HepG2 (cell line): ENCODE results near the gene APC2. TPM values are rescaled to one million over a fixed set of nuclear protein-coding genes. Genes with fewer than 3 reads are reported as not detected.

ENCODE experiments used
- EED ChIP-seq: sonication (generic); formaldehyde crosslinking; IDR thresholded peaks from 2 replicates; pipeline ENCODE4 v1.5.0; 2020; ENCODE audit warnings: mild to moderate bottlenecking, missing genetic modification reagents
- GATAD1 ChIP-seq: IDR thresholded peaks from 2 replicates; pipeline ENCODE4 v1.6.1; 2016; ENCODE audit warnings: missing genetic modification reagents, missing compliant biosample characterization
- IRX3 ChIP-seq: sonication (generic); formaldehyde crosslinking; IDR thresholded peaks from 2 replicates; pipeline ENCODE4 v1.8.1; 2023; ENCODE audit warnings: mild to moderate bottlenecking, low read depth, missing genetic modification reagents, borderline replicate concordance
- KLF11 ChIP-seq: IDR thresholded peaks from 2 replicates; pipeline ENCODE4 v1.6.1; 2016; ENCODE audit warnings: missing compliant biosample characterization
- PPARG ChIP-seq: conservative IDR thresholded peaks from 2 replicates; pipeline ENCODE4 v1.6.1; 2016; ENCODE audit warnings: missing biosample characterization, missing genetic modification reagents
- SAP130 ChIP-seq: IDR thresholded peaks from 2 replicates; pipeline ENCODE4 v1.6.1; 2016; ENCODE audit warnings: low read depth
- SETDB1 ChIP-seq: sonication (generic); formaldehyde crosslinking; IDR thresholded peaks from 2 replicates; pipeline ENCODE4 v1.5.1; 2020; ENCODE audit warnings: missing genetic modification reagents, mild to moderate bottlenecking, borderline replicate concordance
- TARDBP ChIP-seq: sonication (generic); formaldehyde crosslinking; IDR thresholded peaks from 2 replicates; pipeline ENCODE4 v1.8.0; 2022; ENCODE audit warnings: mild to moderate bottlenecking, missing genetic modification reagents
- TBL1XR1 ChIP-seq: fragments of 150-350 bp; IDR thresholded peaks from 2 replicates; pipeline ENCODE4 v1.6.1; 2014; ENCODE audit warnings: borderline replicate concordance, low read length; ENCODE audit not compliant: partially characterized antibody
- ZBTB8A ChIP-seq: sonication (generic); formaldehyde crosslinking; IDR thresholded peaks from 2 replicates; pipeline ENCODE4 v1.4.0; 2020; ENCODE audit warnings: mild to moderate bottlenecking, low read depth, missing genetic modification reagents, borderline replicate concordance
- ZNF124 ChIP-seq: sonication (generic); formaldehyde crosslinking; IDR thresholded peaks from 2 replicates; pipeline ENCODE4 v1.4.0; 2020; ENCODE audit warnings: missing genetic modification reagents
- ZNF326 ChIP-seq: sonication (generic); formaldehyde crosslinking; IDR thresholded peaks from 2 replicates; pipeline ENCODE4 v1.4.0; 2020; ENCODE audit warnings: missing genetic modification reagents, borderline replicate concordance
- ZNF558 ChIP-seq: sonication (generic); formaldehyde crosslinking; IDR thresholded peaks from 2 replicates; pipeline ENCODE4 v1.9.0; 2022; ENCODE audit warnings: mild to moderate bottlenecking, missing genetic modification reagents, borderline replicate concordance
- ZNF749 ChIP-seq: sonication (generic); formaldehyde crosslinking; IDR thresholded peaks from 2 replicates; pipeline ENCODE4 v1.8.0; 2022; ENCODE audit warnings: mild to moderate bottlenecking, missing genetic modification reagents, moderate library complexity, borderline replicate concordance
- ZNF766 ChIP-seq: sonication (generic); formaldehyde crosslinking; IDR thresholded peaks from 2 replicates; pipeline ENCODE4 v1.5.0; 2020; ENCODE audit warnings: missing genetic modification reagents, borderline replicate concordance
- ZNF790 ChIP-seq: sonication (generic); formaldehyde crosslinking; IDR thresholded peaks from 2 replicates; pipeline ENCODE4 v1.8.0; 2022; ENCODE audit warnings: missing genetic modification reagents, mild to moderate bottlenecking, borderline replicate concordance
- polyA plus RNA-seq, 8 experiments: library from polyadenylated mRNA; depleted of rRNA in 3 of 8; stranded (reverse) in 7 of 8; unstranded in 1 of 8; fragments of >200 nt; fragmentation: Illumina TruSeq in 4 of 8; extraction: Trizol in 4 of 8; gene quantifications; 2 replicates each; pipeline versions ENCODE4 v1.2.1 to v1.2.3, GENCODE V29; 2011 to 2016; ENCODE audit warnings: low read depth in 4 of 8, missing spikeins in 1 of 8, mixed read lengths in 1 of 8; ENCODE audit not compliant: insufficient read depth in 1 of 8
- total RNA-seq, 5 experiments: library from RNA; depleted of rRNA; stranded (reverse); fragments of >200 nt; fragmentation: Illumina TruSeq; extraction: Trizol; gene quantifications; 2 replicates each; pipeline ENCODE4 v1.2.3, GENCODE V29; 2016; ENCODE audit warnings: low read depth in 1 of 5
- TF ChIP-seq, protein P1 (sequence below), 2 experiments: IDR thresholded peaks; 2 replicates each; pipeline ENCODE4 v1.6.1; 2011 to 2012; ENCODE audit warnings: low read length in 2 of 2, borderline replicate concordance in 1 of 2, low read depth in 1 of 2, mild to moderate bottlenecking in 1 of 2, moderate library complexity in 1 of 2
- TF ChIP-seq, protein P2 (sequence below): sonication (generic); formaldehyde crosslinking; IDR thresholded peaks from 2 replicates; pipeline ENCODE4 v1.8.1; 2023; ENCODE audit warnings: mild to moderate bottlenecking, missing genetic modification reagents
- TF ChIP-seq, protein P3 (sequence below): sonication (generic); formaldehyde crosslinking; conservative IDR thresholded peaks from 2 replicates; pipeline ENCODE4 v1.4.0; 2020; ENCODE audit warnings: missing genetic modification reagents
- TF ChIP-seq, protein P4 (sequence below): sonication (generic); formaldehyde crosslinking; IDR thresholded peaks from 2 replicates; pipeline ENCODE4 v1.4.0; 2020; ENCODE audit warnings: missing genetic modification reagents

APC2 gene
- total and polyA plus RNA-seq, 2 of the 13 experiments (the other 11 are each of a cell fraction or from before 2014, with no cell fraction given): 0.08 to 0.22 TPM

DNA sequence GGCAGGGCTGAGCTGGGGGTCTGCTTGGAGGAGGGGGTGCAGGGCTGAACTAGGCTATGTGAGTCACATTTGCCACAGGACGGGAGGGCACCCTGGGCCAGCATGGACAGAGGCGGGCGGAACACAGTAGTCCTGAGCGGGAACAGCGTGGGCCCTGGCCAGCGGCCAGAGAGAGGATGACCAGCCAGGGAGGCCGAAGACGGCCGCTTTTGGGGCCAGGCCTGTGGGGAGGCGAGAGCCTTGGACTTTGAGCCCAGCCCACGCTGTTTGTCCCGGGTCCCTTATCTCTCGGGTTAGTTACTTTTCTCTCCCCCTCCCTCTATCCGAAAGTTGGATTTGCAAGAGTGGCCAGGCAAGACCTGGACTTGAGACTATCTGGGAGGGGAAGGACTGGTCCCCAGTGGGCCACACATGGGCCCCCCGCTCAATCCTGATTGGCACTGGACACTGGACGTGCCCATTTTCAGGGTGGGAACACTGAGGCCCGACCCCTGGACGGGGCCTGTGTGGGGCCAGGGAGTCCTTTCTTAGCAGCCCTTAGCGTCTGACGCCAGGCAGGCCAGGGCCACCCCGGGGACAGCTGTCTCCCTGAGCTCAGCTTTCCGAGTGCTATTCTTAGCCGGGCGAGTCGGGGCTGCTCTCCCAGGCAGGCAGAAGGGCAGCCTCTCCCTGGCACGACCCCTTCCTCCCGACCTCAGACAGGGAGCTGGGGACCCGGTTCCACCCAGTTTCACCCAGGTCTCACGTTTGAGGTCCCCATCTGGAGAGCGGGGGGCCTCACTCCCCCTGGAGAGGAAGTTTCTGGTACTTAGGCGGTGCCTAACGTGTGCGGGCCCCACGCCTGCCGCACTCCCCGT lies 49.4 kb upstream of the APC2 start (continued):
- TF ChIP-seq TARDBP (peak; percentile 63), PPARG (CRISPR knock-in tag) (0 out of 2 replicates have a peak, but pooled peaks have one; percentile 12), ZNF790 (CRISPR knock-in tag) (no peak), ZNF558 (peak; percentile 54; the same call in 1 of the 2 replicates), SAP130 (CRISPR knock-in tag) (no peak; the same call in none of the 2 replicates), GATAD1 (CRISPR knock-in tag) (0 out of 2 replicates have a peak, but pooled peaks have one; percentile 12), TBL1XR1 (no peak), ZNF326 (no peak), ZBTB8A (no peak), ZNF124 (CRISPR knock-in tag) (0 out of 2 replicates have a peak, but pooled peaks have one; percentile 47), SETDB1 (CRISPR knock-in tag) (no peak), ZNF766 (CRISPR knock-in tag) (0 out of 2 replicates have a peak, but pooled peaks have one; percentile 77), ZNF749 (CRISPR knock-in tag) (peak; percentile 47; the same call in 1 of the 2 replicates), IRX3 (CRISPR knock-in tag) (no peak), EED (peak; percentile 79; the same call in 1 of the 2 replicates), KLF11 (no peak; the same call in 1 of the 2 replicates)
- TF ChIP-seq, protein P1, sequence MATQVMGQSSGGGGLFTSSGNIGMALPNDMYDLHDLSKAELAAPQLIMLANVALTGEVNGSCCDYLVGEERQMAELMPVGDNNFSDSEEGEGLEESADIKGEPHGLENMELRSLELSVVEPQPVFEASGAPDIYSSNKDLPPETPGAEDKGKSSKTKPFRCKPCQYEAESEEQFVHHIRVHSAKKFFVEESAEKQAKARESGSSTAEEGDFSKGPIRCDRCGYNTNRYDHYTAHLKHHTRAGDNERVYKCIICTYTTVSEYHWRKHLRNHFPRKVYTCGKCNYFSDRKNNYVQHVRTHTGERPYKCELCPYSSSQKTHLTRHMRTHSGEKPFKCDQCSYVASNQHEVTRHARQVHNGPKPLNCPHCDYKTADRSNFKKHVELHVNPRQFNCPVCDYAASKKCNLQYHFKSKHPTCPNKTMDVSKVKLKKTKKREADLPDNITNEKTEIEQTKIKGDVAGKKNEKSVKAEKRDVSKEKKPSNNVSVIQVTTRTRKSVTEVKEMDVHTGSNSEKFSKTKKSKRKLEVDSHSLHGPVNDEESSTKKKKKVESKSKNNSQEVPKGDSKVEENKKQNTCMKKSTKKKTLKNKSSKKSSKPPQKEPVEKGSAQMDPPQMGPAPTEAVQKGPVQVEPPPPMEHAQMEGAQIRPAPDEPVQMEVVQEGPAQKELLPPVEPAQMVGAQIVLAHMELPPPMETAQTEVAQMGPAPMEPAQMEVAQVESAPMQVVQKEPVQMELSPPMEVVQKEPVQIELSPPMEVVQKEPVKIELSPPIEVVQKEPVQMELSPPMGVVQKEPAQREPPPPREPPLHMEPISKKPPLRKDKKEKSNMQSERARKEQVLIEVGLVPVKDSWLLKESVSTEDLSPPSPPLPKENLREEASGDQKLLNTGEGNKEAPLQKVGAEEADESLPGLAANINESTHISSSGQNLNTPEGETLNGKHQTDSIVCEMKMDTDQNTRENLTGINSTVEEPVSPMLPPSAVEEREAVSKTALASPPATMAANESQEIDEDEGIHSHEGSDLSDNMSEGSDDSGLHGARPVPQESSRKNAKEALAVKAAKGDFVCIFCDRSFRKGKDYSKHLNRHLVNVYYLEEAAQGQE (IDR thresholded peaks at IDR 0.05; ENCODE audit: borderline replicate concordance in 1 of 2, low read depth in 1 of 2, low read length in 2 of 2): 0 out of 4 replicates have a peak, but pooled peaks of 1 of the 2 experiments have one; percentile 7
- TF ChIP-seq, protein P2, sequence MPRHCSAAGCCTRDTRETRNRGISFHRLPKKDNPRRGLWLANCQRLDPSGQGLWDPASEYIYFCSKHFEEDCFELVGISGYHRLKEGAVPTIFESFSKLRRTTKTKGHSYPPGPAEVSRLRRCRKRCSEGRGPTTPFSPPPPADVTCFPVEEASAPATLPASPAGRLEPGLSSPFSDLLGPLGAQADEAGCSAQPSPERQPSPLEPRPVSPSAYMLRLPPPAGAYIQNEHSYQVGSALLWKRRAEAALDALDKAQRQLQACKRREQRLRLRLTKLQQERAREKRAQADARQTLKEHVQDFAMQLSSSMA (CRISPR knock-in tag): no peak
- TF ChIP-seq, protein P3, sequence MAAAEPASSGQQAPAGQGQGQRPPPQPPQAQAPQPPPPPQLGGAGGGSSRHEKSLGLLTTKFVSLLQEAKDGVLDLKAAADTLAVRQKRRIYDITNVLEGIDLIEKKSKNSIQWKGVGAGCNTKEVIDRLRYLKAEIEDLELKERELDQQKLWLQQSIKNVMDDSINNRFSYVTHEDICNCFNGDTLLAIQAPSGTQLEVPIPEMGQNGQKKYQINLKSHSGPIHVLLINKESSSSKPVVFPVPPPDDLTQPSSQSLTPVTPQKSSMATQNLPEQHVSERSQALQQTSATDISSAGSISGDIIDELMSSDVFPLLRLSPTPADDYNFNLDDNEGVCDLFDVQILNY: no peak
- TF ChIP-seq, protein P4, sequence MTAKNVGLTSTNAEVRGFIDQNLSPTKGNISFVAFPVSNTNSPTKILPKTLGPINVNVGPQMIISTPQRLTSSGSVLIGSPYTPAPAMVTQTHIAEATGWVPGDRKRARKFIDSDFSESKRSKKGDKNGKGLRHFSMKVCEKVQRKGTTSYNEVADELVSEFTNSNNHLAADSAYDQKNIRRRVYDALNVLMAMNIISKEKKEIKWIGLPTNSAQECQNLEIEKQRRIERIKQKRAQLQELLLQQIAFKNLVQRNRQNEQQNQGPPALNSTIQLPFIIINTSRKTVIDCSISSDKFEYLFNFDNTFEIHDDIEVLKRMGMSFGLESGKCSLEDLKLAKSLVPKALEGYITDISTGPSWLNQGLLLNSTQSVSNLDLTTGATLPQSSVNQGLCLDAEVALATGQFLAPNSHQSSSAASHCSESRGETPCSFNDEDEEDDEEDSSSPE (CRISPR knock-in tag): peak; percentile 71
